Keratinocyte (primary cell): Measurements from ENCODE around the gene INIP. TPM values are rescaled to one million over a fixed set of nuclear protein-coding genes. Genes with fewer than 3 reads are reported as not detected.

Source experiments
- DNase-seq: peaks from one replicate; pipeline ENCODE4 v3.0.0-alpha.2; 2011; ENCODE audit warnings: low read depth, missing footprints, low spot score
- FAIRE-seq: peaks from 2 replicates; lab custom pipeline; 2011; peaks lifted over from hg19 to GRCh38; lab: Jason Lieb, UNC
- H2AFZ ChIP-seq: 2 replicates; pipeline ENCODE4 v1.6.0; 2012; ENCODE audit warnings: low read length, control low read depth, inconsistent platforms; ENCODE audit not compliant: control insufficient read depth
- H3K27ac ChIP-seq: 2 replicates; pipeline ENCODE4 v1.5.1; 2011; ENCODE audit warnings: low read length; ENCODE audit not compliant: control insufficient read depth, insufficient read depth
- H3K27me3 ChIP-seq: 3 replicates; pipeline ENCODE4 v1.6.0; 2011; ENCODE audit warnings: low read length; ENCODE audit not compliant: control insufficient read depth, insufficient read depth; ENCODE audit errors: extremely low read depth
- H3K36me3 ChIP-seq, 2 experiments: 2 replicates in 1 of 2; 3 replicates in 1 of 2; pipeline ENCODE4 v1.5.1; 2011; ENCODE audit warnings: low read length in 2 of 2, mild to moderate bottlenecking in 1 of 2; ENCODE audit not compliant: control insufficient read depth in 2 of 2, insufficient read depth in 2 of 2; ENCODE audit errors: extremely low read depth in 1 of 2
- H3K4me1 ChIP-seq: 3 replicates; pipeline ENCODE4 v1.5.1; 2011; ENCODE audit warnings: low read length; ENCODE audit not compliant: control insufficient read depth, insufficient read depth; ENCODE audit errors: extremely low read depth
- H3K4me2 ChIP-seq: 3 replicates; pipeline ENCODE4 v1.6.0; 2011; ENCODE audit warnings: low read depth, low read length; ENCODE audit not compliant: control insufficient read depth, insufficient read depth; ENCODE audit errors: extremely low read depth
- H3K4me3 ChIP-seq, 3 experiments: fragments of 200-600 bp in 1 of 3; sonication (generic) in 1 of 3; 2 replicates in 2 of 3; 3 replicates in 1 of 3; pipeline ENCODE4 v1.5.1; 2011 to 2016; ENCODE audit warnings: low read length in 3 of 3, mild to moderate bottlenecking in 3 of 3, control low read depth in 2 of 3, inconsistent platforms in 1 of 3, low read depth in 1 of 3, mixed read lengths in 1 of 3, mixed run types in 1 of 3, moderate library complexity in 1 of 3; ENCODE audit not compliant: control insufficient read depth in 2 of 3, insufficient read depth in 2 of 3; ENCODE audit errors: extremely low read depth in 1 of 3
- H3K79me2 ChIP-seq: 2 replicates; pipeline ENCODE4 v1.6.0; 2012; ENCODE audit warnings: low read length; ENCODE audit not compliant: control insufficient read depth, insufficient read depth
- H3K9ac ChIP-seq: 3 replicates; pipeline ENCODE4 v1.6.0; 2011; ENCODE audit warnings: low read length; ENCODE audit not compliant: control insufficient read depth, insufficient read depth; ENCODE audit errors: extremely low read depth
- H3K9me1 ChIP-seq: 3 replicates; pipeline ENCODE4 v1.6.0; 2011; ENCODE audit warnings: low read length; ENCODE audit not compliant: control insufficient read depth, insufficient read depth; ENCODE audit errors: extremely low read depth
- H3K9me3 ChIP-seq: 2 replicates; pipeline ENCODE4 v1.5.1; 2012; ENCODE audit warnings: low read depth, low read length; ENCODE audit not compliant: control insufficient read depth
- H4K20me1 ChIP-seq: 3 replicates; pipeline ENCODE4 v1.6.0; 2011; ENCODE audit warnings: low read length; ENCODE audit not compliant: control insufficient read depth, insufficient read depth; ENCODE audit errors: extremely low read depth
- EZH2 ChIP-seq: IDR thresholded peaks from one replicate; pipeline ENCODE4 v1.6.1; 2012; ENCODE audit warnings: inconsistent platforms, mild to moderate bottlenecking, low read length, moderate library complexity
- dilution Hi-C: fragments of 300-500 bp; cut with MboI; formaldehyde crosslinking; loops from one replicate; pipeline ENCODE4 v1.7.0; 2020; ENCODE audit warnings: low sequenced_read_pairs; ENCODE audit not compliant: extremely low pct_ligation_motif_present
- polyA plus RNA-seq, 5 experiments: library from polyadenylated mRNA; depleted of rRNA in 3 of 5; stranded (reverse) in 3 of 5; stranded (forward) in 1 of 5; unstranded in 1 of 5; fragments of >200 nt; gene quantifications; 1 replicate in 1 of 5; 2 replicates in 3 of 5; 3 replicates in 1 of 5; pipeline versions ENCODE4 v1.2.1 to v1.2.3, GENCODE V29; 2011 to 2012; ENCODE audit warnings: missing spikeins in 2 of 5, low read depth in 1 of 5, low replicate concordance in 1 of 5
- TF ChIP-seq, protein P1 (sequence below), 3 experiments: IDR thresholded peaks in 1 of 3; conservative IDR thresholded peaks in 1 of 3; optimal IDR thresholded peaks in 1 of 3; 2 replicates in 2 of 3; 3 replicates in 1 of 3; pipeline versions ENCODE3 to v1.5.1; 2011; ENCODE audit warnings: low read length in 3 of 3, mild to moderate bottlenecking in 3 of 3, moderate library complexity in 2 of 3, control low read depth in 1 of 3, inconsistent platforms in 1 of 3; ENCODE audit not compliant: insufficient read depth in 2 of 3; ENCODE audit errors: extremely low read depth in 1 of 3

The INIP gene
- polyA plus RNA-seq, 1 donor (not counting 4 experiments of a cell fraction or from before 2014, with no cell fraction given), result 22.0 TPM

DNA sequence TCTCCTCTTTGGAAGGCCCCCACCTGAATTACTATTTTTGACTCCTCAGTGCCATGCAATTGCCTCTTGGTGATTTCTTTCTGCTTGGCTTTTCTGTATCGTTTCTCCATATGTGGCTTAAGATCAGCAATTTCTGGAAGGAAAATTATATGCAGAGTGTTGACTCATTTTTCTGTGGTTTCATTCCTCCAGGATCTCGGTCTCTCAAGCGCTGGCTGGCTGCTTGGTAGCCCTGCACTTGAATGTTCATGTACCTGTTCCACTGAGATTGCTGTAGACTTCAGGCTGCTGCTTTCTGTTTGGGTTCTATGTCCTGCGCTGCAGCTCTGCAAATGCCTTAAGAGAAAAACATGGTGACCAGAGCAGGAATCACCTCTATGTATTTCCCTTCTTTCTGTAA is 77.6 kb downstream of the INIP start:
- no peak overlapping the region for H2AFZ ChIP-seq
- H3K27me3 ChIP-seq, result no peaks in the 10 kb centered on the region
- H3K9ac ChIP-seq, result no peak overlapping the region
- TF ChIP-seq, protein P1, sequence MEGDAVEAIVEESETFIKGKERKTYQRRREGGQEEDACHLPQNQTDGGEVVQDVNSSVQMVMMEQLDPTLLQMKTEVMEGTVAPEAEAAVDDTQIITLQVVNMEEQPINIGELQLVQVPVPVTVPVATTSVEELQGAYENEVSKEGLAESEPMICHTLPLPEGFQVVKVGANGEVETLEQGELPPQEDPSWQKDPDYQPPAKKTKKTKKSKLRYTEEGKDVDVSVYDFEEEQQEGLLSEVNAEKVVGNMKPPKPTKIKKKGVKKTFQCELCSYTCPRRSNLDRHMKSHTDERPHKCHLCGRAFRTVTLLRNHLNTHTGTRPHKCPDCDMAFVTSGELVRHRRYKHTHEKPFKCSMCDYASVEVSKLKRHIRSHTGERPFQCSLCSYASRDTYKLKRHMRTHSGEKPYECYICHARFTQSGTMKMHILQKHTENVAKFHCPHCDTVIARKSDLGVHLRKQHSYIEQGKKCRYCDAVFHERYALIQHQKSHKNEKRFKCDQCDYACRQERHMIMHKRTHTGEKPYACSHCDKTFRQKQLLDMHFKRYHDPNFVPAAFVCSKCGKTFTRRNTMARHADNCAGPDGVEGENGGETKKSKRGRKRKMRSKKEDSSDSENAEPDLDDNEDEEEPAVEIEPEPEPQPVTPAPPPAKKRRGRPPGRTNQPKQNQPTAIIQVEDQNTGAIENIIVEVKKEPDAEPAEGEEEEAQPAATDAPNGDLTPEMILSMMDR (optimal IDR thresholded peaks at IDR 0.05 in 1 of 3, IDR thresholded peaks at IDR 0.05 in 1 of 3, conservative IDR thresholded peaks at IDR 0.05 in 1 of 3; ENCODE audit: extremely low read depth in 1 of 3, insufficient read depth in 2 of 3, low read length in 3 of 3), result no peak
- no peak for TF ChIP-seq EZH2
- H3K36me3 ChIP-seq, result no peaks in the 10 kb centered on the region
- FAIRE-seq (no peak), DNase-seq (no peak)
- H3K27ac ChIP-seq, result no peak overlapping the region
- H4K20me1 ChIP-seq, result no peaks in the 10 kb centered on the region
- H3K4me3 ChIP-seq, result no peak overlapping the region
- H3K4me2 ChIP-seq, result no peak overlapping the region
- H3K9me3 ChIP-seq, result peaks cover 3% of the 10 kb centered on the region
- dilution Hi-C loops, result no loop called here
- peaks cover 11% of the 10 kb centered on the region for H3K4me1 ChIP-seq
- no peaks in the 10 kb centered on the region for H3K9me1 ChIP-seq
- no peaks in the 10 kb centered on the region for H3K79me2 ChIP-seq

Other genes with a start within 250 kb of the INIP start
- 0.77 to 1.2 TPM (median 0.84 TPM) in 3 replicates for gene KIAA1958, start 231.3 kb downstream of the INIP start, polyA plus RNA-seq
- gene SNX30, start 32.6 kb upstream of the INIP start, polyA plus RNA-seq, result 6.6 to 9.4 TPM (median 9.0 TPM) in 3 replicates
- not detected in 3 replicates for gene SLC46A2, start 172.8 kb upstream of the INIP start, polyA plus RNA-seq